Esophagus squamous epithelium (tissue), 5 donors: ENCODE data around the gene TMEM40. TPM values are rescaled to one million over a fixed set of nuclear protein-coding genes. Genes with fewer than 3 reads are reported as not detected.

Experiments used
- DNase-seq: peaks from one replicate; lab custom pipeline; 2025; lab: John Stamatoyannopoulos, UW
- H3K27ac ChIP-seq, 4 donors: fragments of 200-600 bp; sonication (generic); one replicate each; pipeline ENCODE4 v1.5.1; 2016 to 2019; ENCODE audit warnings: mild to moderate bottlenecking in 1 of 4
- H3K27me3 ChIP-seq, 4 donors: fragments of 200-600 bp; sonication (generic); 1 replicate in 3 of 4; 2 replicates in 1 of 4; pipeline versions ENCODE4 v1.5.1 to v1.6.0; 2017 to 2021; ENCODE audit warnings: antibody characterized with exemption in 1 of 4
- H3K36me3 ChIP-seq, 3 donors: fragments of 200-600 bp; sonication (generic); one replicate each; pipeline ENCODE4 v1.5.1; 2016 to 2019
- H3K4me1 ChIP-seq, 3 donors: fragments of 200-600 bp; sonication (generic); one replicate each; pipeline ENCODE4 v1.5.1; 2017 to 2019
- H3K4me3 ChIP-seq, 4 donors: fragments of 200-600 bp; sonication (generic); 1 replicate in 3 of 4; 2 replicates in 1 of 4; pipeline ENCODE4 v1.5.1; 2016 to 2019; ENCODE audit warnings: mild to moderate bottlenecking in 2 of 4, moderate library complexity in 1 of 4
- H3K9me3 ChIP-seq, 3 donors: fragments of 200-600 bp; sonication (generic); one replicate each; pipeline ENCODE4 v1.5.1; 2016 to 2019
- POLR2A ChIP-seq, 4 donors: fragments of 450-650 bp; IDR thresholded peaks; one replicate each; pipeline ENCODE4 v1.6.1; 2017; ENCODE audit warnings: antibody characterized with exemption in 4 of 4, mild to moderate bottlenecking in 4 of 4, moderate library complexity in 3 of 4
- WGBS, 2 donors: methylation state at CpG; one replicate each; pipeline ENCODE4 v1.1.5; 2018; 5-methylcytosine and 5-hydroxymethylcytosine counted together
- intact Hi-C: fragments of 100-400 bp; cut with DNase I; formaldehyde crosslinking; loops from one replicate; pipeline ENCODE4 v1.15.0; 2022
- total RNA-seq, 4 donors: library from RNA; depleted of rRNA; stranded (reverse); fragments of >200 nt; gene quantifications; one replicate each; pipeline ENCODE4 v1.1.0, GENCODE V29; 2016
- TF ChIP-seq, protein P1 (sequence below), 6 experiments: fragments of 450-650 bp in 4 of 6; fragments of 200-600 bp in 2 of 6; sonication (generic) in 2 of 6; IDR thresholded peaks; one replicate each; pipeline ENCODE4 v1.5.1; 2016 to 2019; ENCODE audit warnings: antibody characterized with exemption in 6 of 6, mild to moderate bottlenecking in 4 of 6, moderate library complexity in 4 of 6
- donor health status: DM: yes; HTN: yes; CAD: no.

TMEM40 gene, protein sequence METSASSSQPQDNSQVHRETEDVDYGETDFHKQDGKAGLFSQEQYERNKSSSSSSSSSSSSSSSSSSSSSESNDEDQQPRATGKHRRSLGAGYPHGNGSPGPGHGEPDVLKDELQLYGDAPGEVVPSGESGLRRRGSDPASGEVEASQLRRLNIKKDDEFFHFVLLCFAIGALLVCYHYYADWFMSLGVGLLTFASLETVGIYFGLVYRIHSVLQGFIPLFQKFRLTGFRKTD
- total RNA-seq, result 10 to 100 TPM; 43.9 to 79.1 (median 53.4) TPM

DNA sequence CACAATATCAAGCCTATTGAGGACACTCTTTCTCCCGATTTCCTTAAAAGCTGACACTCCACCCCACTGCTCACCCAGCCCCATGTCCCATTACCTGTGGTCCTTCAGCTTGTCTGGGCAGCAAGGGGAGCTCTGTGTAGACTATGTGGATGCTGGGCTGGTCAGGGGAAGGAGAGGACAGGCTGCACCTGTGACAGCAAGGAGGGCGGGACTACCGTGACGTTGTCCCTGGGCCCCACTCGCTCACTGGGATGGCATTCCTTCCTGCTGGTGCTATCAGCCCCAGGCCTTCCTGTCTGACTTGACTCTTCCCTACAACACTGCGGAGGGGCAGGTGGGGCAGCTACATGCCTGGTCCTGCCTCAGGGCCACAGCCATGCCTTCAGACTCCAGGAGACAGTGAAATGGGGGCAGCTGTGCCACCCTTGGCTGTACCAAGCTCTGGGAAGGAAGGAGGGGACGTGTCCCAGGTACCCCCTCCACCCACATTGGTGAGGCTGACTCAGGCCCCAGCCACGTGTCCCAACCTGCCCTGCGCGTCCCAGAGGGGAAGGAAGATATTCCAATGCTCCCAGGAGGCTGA lies at the start of gene TMEM40:
TSS of gene TMEM40 (minus strand) at position 163 of the 583 bp plus-strand sequence. CDS start 9,427 bp downstream, outside the sequence.
- Histone ChIP-seq H3K27ac (peak within 1 kb of the TSS; percentile 92 to 98 (median 96)), H3K4me3 (peak within 1 kb of the TSS; percentile 35 to 55 (median 52)), H3K4me1 (peaks cover 33 to 93% (median 40%) of the 10 kb centered on the region in 3 donors), H3K27me3 (no peaks in the 10 kb centered on the region), H3K36me3 (no peaks in the 10 kb centered on the region), H3K9me3 (no peaks in the 10 kb centered on the region)
- intact Hi-C loops, result no loop called here
- WGBS, 2 donors, result 33 to 71% methylated on average over 1 to 6 of the region's 10 CpGs
- DNase-seq, result no peak
- TF ChIP-seq POLR2A (IDR thresholded peaks at IDR 0.05), result peak in 1 of 4 donors; percentile 61
- TF ChIP-seq, protein P1, sequence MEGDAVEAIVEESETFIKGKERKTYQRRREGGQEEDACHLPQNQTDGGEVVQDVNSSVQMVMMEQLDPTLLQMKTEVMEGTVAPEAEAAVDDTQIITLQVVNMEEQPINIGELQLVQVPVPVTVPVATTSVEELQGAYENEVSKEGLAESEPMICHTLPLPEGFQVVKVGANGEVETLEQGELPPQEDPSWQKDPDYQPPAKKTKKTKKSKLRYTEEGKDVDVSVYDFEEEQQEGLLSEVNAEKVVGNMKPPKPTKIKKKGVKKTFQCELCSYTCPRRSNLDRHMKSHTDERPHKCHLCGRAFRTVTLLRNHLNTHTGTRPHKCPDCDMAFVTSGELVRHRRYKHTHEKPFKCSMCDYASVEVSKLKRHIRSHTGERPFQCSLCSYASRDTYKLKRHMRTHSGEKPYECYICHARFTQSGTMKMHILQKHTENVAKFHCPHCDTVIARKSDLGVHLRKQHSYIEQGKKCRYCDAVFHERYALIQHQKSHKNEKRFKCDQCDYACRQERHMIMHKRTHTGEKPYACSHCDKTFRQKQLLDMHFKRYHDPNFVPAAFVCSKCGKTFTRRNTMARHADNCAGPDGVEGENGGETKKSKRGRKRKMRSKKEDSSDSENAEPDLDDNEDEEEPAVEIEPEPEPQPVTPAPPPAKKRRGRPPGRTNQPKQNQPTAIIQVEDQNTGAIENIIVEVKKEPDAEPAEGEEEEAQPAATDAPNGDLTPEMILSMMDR (IDR thresholded peaks at IDR 0.05), result no peak

DNA sequence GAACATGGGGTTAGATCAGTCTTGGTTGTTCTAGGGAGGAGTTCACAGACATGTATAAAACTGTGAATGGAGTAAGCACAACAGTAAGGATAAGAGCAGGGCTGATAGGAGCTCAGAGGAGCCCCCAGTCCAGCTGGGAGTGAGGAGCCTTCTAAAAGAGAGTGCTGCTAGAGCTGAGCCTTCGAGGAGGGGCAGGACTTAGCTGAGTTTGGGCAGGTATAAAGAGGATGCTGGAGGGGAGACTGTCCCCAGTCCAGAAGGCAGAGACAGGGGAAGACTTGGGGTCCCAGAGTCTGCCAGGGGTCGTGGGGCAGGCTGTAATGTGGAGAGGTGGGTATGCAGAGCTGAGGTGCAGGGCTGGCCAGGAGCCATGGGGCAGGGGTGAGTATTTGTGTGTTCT lies 49.5 kb upstream of the TMEM40 start:
- no peak for DNase-seq
- WGBS, 2 donors, result 49% methylated on average over 2 of the region's 2 CpGs
- no peak overlapping the region for H3K4me3 ChIP-seq

DNA sequence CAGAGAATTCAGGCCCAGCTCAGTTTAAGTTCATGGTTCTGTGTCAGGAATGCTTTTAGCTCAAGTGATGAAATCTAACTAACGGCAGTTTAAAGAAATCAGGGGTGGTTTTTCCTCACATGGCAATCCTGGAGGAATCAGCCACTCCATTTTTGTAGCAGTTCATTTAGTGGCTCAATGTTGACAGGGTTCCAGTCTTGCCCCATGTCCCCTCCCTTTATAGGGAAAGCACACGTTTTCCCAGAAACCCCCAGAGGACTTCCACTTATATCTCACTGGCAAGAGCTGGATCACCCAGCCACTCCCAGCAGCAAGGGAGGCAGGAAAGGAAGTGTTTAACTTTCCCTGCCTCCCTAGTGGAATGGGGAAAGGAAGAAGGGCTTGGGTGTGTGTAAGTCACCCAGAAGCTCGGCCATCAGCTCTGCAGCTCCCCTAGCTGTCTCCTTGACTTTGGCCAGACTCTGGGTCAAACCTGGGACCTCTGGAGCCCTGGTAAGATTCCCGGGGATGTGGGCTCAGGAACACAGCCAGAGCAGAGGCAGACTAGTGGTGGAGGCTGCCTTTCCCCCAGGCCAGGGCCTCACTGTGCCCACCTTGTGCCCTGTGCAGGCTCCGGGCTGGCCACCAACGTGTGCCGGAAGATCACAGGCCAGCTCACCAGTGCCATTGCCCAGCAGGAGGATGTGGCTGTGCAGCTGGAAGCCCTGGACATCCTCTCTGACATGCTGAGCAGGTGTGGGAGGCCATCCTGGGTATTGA lies 48.7 kb upstream of the TMEM40 start:
- no peak for DNase-seq
- Histone ChIP-seq H3K36me3 (no peaks in the 10 kb centered on the region), H3K27ac (peak overlapping the region in 1 of 4 donors; percentile 5), H3K4me3 (no peak overlapping the region), H3K27me3 (no peaks in the 10 kb centered on the region), H3K4me1 (peaks cover 4 to 22% (median 12%) of the 10 kb centered on the region in 3 donors), H3K9me3 (no peaks in the 10 kb centered on the region)
- TF ChIP-seq POLR2A (IDR thresholded peaks at IDR 0.05), result no peak
- TF ChIP-seq, protein P1 (IDR thresholded peaks at IDR 0.05), result no peak
- intact Hi-C loops, result no loop called here
- 62 to 67% methylated on average over 2 to 3 of the region's 7 CpGs for WGBS, 2 donors

More for the DNA sequence above, 49.5 kb upstream of the TMEM40 start:
- Histone ChIP-seq H3K4me1 (peaks cover 4 to 22% (median 12%) of the 10 kb centered on the region in 3 donors), H3K27ac (no peak overlapping the region), H3K9me3 (no peaks in the 10 kb centered on the region), H3K36me3 (peaks cover 0 to 5% (median 0%) of the 10 kb centered on the region in 3 donors), H3K27me3 (no peaks in the 10 kb centered on the region)
- intact Hi-C loops, result no loop called here
- TF ChIP-seq, protein P1 (IDR thresholded peaks at IDR 0.05), result no peak
- TF ChIP-seq POLR2A (IDR thresholded peaks at IDR 0.05), result no peak

DNA sequence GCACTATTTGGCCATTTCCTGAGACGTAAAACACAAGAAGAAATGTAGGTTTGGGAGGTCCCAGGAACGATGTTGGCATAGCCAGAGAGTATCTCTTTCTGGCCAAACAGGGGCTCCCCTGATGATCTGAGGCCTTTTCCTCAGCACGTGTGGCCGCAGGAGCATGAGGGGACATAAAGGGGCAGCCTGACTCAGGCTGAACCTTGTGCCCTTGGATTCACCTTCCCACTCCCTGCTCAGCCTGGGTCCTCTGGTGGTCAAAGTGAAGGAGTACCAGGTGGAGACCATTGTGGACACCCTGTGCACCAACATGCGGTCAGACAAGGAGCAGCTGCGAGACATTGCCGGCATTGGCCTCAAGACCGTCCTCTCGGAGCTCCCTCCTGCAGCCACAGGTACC lies 48.0 kb upstream of the TMEM40 start:
- WGBS, 2 donors, result 91 to 97% methylated on average over 4 to 9 of the region's 9 CpGs
- no peak for DNase-seq
- TF ChIP-seq, protein P1 (IDR thresholded peaks at IDR 0.05), result no peak
- TF ChIP-seq POLR2A (IDR thresholded peaks at IDR 0.05), result no peak
- Histone ChIP-seq H3K4me1 (peaks cover 4 to 22% (median 12%) of the 10 kb centered on the region in 3 donors), H3K4me3 (no peak overlapping the region), H3K27me3 (no peaks in the 10 kb centered on the region), H3K36me3 (no peaks in the 10 kb centered on the region), H3K27ac (no peak overlapping the region), H3K9me3 (no peaks in the 10 kb centered on the region)
- intact Hi-C loops, result no loop called here
